DMS153 treated with DMSO at 0.1 percent for 48 hours (cell line): ENCODE data around the gene HNRNPF.
A peak's percentile ranks its signal among the peaks of the same experiment; 100 is the strongest.
"Not testable (repeated sequence)": the region's sequence is repeated elsewhere in the genome, so short reads cannot be mapped to it uniquely, and the experiment has no call there.

Experiments used
- DNase-seq: peaks from one replicate; lab custom pipeline; 2025; ENCODE audit not compliant: unreplicated experiment; lab: John Stamatoyannopoulos, UW

Gene HNRNPF

GRCh38 chr10:43421944-43422343 is 13.0 kb upstream of the HNRNPF start:
- DNase-seq, result not testable (repeated sequence)

DNA sequence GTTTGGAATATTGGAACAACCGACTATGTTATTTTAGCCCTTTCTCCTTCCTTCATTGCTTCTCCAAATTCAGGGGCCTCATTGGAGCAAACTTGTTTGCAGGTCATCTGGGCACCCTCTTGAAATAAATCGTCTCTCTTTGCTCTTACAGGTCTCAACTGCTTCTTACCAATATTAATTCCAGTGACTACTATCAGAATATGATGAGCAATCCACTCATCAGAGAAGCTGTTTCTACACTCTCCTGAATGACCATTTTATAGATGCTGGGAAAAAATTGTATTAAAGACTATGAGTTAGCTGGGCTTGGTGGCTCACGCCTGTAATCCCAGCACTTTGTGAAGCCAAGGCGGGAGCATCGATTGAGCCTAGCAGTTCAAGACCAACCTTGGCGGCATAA is 12.5 kb upstream of the HNRNPF start:
- no peak for DNase-seq

DNA sequence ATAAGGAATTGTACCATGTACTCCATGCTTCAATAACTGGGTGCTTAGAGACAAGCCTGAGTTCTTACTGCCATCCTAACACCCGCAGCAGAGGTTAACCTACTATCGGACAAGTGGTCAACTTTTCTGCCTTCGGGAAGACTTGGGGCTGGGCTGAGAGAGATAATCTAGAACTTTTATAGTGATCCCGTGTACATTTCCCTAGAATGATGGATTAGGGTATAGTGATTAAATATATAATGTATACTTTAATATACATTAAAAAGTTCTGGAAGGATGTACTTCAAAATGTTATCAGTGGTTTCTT is 12.2 kb upstream of the HNRNPF start:
- DNase-seq, result no peak

DNA sequence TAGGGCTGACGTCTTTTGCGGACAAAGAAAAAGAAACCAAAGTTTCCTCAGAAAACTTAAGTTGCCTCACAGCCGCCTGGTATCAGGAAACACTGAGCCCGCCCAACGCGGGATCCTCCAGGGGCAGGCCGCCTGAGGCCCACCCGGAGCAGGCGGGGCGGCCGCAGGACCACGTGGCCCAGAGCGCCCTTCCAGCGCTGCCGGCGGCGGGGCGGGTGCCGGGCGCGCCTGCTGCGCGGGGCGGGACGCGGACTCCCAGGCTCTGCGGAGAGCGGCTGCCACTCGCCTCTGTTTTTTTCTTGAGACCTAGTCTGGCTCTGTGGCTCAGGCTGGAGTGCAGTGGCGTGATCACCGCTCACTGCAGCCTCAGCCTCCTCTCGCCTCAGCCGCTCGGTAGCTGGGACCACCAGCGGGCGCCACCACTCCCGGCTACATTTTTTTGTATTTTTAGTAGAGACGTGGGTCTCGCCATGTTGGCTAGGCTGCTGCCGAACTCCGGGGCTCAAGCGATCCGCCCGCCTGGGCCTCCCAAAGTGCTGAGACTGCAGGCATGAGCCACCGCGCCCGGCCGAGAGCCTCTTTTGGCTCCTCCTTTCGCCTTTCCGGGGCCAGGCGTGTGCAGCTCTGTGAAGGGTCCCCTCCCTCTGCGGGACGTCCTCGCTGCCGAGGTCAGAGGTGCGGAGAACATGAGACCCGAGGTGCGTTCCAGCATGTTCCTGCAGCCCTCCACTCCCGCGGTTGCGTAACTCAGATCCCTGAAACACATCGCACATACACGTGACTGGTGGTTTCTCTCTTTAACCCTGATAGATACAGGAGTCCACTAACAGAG is 11.6 kb upstream of the HNRNPF start:
- peak; percentile 40 for DNase-seq

DNA sequence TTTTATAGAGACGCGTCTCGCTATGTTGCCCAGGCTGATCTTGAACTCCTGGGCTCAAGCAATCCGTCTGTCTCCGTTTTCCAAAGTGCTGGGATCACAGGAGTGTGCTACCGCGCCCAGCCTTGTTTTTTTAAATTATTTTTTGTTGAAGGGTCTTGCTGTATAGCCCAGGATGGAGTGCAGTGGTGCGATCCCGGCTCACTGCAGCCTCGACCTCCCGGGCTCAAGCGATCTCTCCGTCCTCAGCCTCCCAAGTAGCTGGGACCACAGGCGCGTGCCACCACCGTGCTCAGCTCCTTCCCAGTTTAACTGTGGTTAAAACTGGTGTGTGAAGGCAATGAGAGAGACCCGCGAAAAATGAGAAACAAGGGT is 11.0 kb upstream of the HNRNPF start:
- no peak for DNase-seq

- DNase-seq, result no peak
Measured at GRCh38 chr10:43417950-43418768, 9.2 kb upstream of the HNRNPF start.

- DNase-seq, result no peak
Measured at GRCh38 chr10:43415544-43415943, 6.6 kb upstream of the HNRNPF start.

DNA sequence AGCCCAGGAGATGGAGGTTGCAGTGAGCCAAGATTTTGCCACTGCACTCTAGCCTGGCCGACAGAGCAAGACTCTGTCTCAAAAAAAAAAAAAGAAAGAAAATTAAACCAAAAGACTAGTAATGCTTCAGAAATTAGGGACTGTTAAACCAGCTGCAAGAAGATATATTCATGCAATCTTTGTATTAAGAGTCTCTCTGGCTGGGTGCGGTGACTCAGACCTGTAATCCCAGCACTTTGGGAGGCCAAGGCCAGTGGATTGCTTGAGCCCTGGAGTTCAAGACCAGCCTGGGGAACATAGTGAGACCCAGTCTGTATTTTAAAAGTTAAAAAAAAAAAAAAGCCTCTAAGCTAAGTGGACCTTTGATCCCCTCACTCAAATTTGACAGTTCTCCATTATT is 2.5 kb upstream of the HNRNPF start:
- DNase-seq, result no peak

DNA sequence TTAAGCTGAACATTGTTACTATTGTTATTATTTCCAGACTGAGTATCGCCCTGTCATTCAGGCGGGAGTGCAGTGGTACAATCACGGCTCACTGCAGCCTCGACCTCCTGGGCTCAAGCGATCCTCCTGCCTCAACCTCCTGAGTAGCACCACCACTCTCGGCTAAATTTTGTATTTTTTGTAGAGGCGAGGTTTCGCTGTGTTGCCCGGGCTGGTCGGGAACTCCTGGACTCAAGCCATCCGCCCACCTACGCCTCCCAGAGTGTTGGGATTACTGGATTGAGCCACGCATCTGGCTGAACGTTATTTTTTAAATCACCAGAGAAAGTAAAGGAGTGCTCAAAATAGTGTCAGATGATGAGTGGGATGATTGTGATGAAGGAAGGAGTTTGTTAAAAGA is 1.4 kb upstream of the HNRNPF start:
- DNase-seq, result no peak

DNA sequence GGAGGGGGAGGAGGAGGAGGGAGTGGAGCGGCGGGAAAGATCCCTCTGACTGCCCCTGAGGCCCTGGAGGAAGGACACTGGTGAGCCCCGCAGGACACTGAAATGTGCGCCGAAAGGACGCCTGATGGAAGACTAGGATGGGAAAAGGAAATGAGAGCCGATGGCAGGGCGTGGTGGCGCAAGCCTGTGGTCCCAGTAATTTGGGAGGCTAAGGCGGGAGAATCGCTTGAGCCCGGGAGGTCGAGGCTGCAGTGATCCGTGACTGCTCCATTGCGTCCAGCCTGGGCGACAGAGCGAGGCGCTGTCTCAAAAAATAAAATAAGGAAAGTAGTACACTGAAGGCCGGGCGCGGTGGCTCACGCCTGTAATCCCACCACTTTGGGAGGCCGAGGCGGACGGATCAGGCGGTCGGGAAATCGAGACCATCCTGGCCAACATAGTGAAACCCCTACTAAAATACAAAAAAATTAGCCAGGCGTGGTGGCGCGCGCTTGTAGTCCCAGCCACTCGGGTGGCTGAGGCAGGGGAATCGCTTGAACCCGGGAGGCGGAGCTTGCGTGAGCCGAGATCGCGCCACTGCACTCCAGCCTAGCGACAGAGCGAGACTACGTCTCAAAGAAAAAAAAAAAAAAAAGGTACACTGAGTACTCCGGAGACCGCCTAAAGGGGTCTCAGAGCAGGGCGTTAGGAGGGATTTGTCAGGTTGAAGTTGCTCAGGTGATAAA is 561 bp upstream of the HNRNPF start:
- DNase-seq, result peak; percentile 32

GRCh38 chr10:43408331-43408709 is 666 bp downstream of the HNRNPF start:
- DNase-seq, result no peak

- peak; percentile 57 for DNase-seq
Measured at GRCh38 chr10:43407576-43408330, 1.2 kb downstream of the HNRNPF start.

DNA sequence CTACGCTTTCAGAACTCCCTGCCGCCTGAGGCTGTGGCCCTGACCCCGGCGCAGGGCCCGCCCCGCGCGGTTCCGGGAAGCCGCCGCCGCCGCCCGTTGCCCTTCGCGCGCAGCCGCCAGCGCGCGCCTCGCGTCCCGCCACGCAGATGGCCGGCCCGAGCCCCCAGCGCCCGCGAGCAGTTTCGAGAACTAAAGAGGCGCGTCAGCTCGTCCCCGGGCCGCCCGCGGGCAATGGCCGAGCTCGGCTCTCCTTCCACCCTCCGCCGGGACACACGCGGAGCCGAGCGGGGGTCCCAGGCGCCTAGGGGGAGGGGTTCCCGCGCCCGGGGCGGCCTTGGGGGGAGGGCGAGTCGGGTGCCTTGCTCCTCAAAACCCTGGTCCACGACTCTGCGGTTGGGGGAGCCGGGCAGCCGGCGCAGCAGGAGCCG is 1.8 kb downstream of the HNRNPF start:
- no peak for DNase-seq

GRCh38 chr10:43404704-43405084 is 4.3 kb downstream of the HNRNPF start:
- no peak for DNase-seq

GRCh38 chr10:43403911-43404703 is 4.9 kb downstream of the HNRNPF start:
- no peak for DNase-seq

GRCh38 chr10:43402880-43403452 is 6.0 kb downstream of the HNRNPF start:
- no peak for DNase-seq

GRCh38 chr10:43402176-43402575 is 6.8 kb downstream of the HNRNPF start:
- no peak for DNase-seq

DNA sequence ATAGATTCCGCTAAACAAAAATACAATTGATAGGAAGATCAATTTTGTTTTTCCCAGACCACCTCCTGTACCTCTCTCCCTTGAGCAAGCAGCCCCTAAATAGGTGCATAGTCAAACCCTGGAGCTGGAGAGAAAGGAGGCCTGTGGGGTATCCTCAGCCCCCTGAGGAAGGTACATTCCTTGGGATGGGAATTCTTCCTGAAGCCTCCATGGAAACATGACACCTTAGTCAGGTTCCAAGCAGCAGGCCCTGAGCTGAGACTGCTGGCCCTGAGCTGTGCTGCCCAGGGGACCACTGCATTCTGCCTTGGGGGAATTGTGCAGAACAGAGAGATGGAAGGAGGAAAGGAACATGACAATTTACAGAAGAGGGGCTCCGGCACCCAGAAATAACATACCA is 7.4 kb downstream of the HNRNPF start:
- no peak for DNase-seq

DNA sequence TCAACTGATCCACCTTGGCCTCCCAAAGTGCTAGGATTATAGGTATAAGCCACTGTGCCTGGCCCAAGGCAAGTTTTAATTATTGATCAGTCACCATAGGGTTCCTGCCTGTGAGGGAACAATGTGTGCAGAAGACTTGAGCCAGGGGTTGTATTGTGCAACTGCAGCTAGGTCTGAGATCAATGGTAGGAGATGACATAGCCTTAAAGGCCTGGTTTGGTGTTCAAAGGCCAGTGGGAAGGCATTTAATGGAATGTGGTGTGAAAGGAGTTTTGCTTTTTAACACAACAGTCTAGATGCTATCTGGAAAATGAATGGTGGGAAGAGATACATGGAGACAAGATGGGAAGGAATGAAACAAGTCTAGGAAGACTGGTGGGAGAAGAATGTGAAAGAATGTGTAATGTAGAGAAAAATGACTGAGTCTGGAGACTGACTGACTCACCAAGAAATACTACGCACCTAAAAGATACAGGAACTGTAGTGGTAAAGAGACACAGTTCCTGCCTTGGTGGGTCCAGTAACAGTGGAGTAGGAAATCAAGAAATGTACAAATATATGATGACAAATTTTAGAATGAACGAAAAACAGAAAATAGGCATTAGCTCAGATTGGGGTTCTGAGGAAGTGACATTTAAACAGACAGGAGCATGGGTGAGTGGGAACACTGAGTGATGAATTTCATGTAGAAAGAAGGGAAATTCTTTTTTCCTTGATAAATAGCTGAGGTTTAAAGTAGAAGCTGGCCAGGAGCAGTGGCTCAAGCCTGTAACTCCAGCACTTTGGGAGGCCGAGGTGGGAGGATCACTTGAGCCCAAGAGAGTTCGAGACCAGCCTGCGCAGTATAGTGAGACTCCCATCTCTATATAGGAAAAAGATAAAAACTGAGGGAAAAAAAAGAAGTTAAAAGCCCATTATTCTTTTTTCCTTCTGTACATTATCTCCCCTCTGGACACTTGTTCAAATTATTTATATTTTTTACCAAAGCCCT is 9.4 kb downstream of the HNRNPF start:
- no peak for DNase-seq
